ENCODE data around the gene NDUFAF8.

GRCh38 chr17:81256616-81257015 is 17.5 kb downstream of the NDUFAF8 start:
- TF ChIP-seq BHLHE40 (IDR thresholded peaks at IDR 0.05; ENCODE audit: borderline replicate concordance in 1 of 2, low read depth in 2 of 2, low read length in 1 of 2) (no peak), SIX5 (IDR thresholded peaks at IDR 0.05; ENCODE audit: low read depth, low read length, severe bottlenecking) (no peak), EP300 (IDR thresholded peaks at IDR 0.05; ENCODE audit: borderline replicate concordance in 1 of 2, control insufficient read depth in 1 of 2, low read depth in 2 of 2, low read length in 2 of 2) (no peak), CTCF (IDR thresholded peaks at IDR 0.05 in 2 of 3, conservative IDR thresholded peaks at IDR 0.05 in 1 of 3; ENCODE audit: control insufficient read depth in 2 of 3, extremely low read depth in 1 of 3, insufficient read depth in 1 of 3, low read depth in 3 of 3, low read length in 3 of 3) (no peak), POLR2A (IDR thresholded peaks at IDR 0.05; ENCODE audit: low read depth, low read length) (no peak), CEBPB (IDR thresholded peaks at IDR 0.05; ENCODE audit: borderline replicate concordance in 1 of 2, low read depth in 2 of 2, low read length in 2 of 2) (no peak), EZH2 (IDR thresholded peaks at IDR 0.05; ENCODE audit: borderline replicate concordance, control insufficient read depth, low read depth, low read length) (no peak), SREBF2 (IDR thresholded peaks at IDR 0.05; ENCODE audit: low read length) (no peak), SMAD1 (IDR thresholded peaks at IDR 0.05; ENCODE audit: low read depth, partially characterized antibody) (no peak), EED (IDR thresholded peaks at IDR 0.05; ENCODE audit: low read depth) (no peak), YY1 (IDR thresholded peaks at IDR 0.05; ENCODE audit: low read depth, low read length) (no peak), NRF1 (conservative IDR thresholded peaks at IDR 0.05; ENCODE audit: low read depth, low read length) (no peak)

Measured in GM12878 (cell line).